HEK293T (cell line): ENCODE measurements around the gene EPB41L2.

Experiments used
- BHLHE40 ChIP-seq: fragments of 450-650 bp; IDR thresholded peaks from 2 replicates; pipeline ENCODE4 v1.6.1; 2016; ENCODE audit warnings: mild to moderate bottlenecking, moderate library complexity, borderline replicate concordance
- FOXA1 ChIP-seq: fragments of 450-650 bp; IDR thresholded peaks from 2 replicates; pipeline ENCODE4 v1.6.1; 2016; ENCODE audit warnings: mild to moderate bottlenecking
- FOXK2 ChIP-seq: fragments of 450-650 bp; IDR thresholded peaks from 2 replicates; pipeline ENCODE4 v1.6.1; 2016; ENCODE audit warnings: mild to moderate bottlenecking
- FOXM1 ChIP-seq: fragments of 450-650 bp; IDR thresholded peaks from 2 replicates; pipeline ENCODE4 v1.6.1; 2017; ENCODE audit warnings: mild to moderate bottlenecking, borderline replicate concordance
- HDGF ChIP-seq: fragments of 450-650 bp; IDR thresholded peaks from 2 replicates; pipeline ENCODE4 v1.6.1; 2017; ENCODE audit warnings: antibody characterized with exemption, borderline replicate concordance
- L3MBTL2 ChIP-seq: fragments of 450-650 bp; conservative IDR thresholded peaks from 2 replicates; pipeline ENCODE4 v1.6.1; 2016; ENCODE audit warnings: mild to moderate bottlenecking
- LEF1 ChIP-seq: fragments of 450-650 bp; IDR thresholded peaks from 2 replicates; pipeline ENCODE4 v1.6.1; 2017; ENCODE audit warnings: mild to moderate bottlenecking, borderline replicate concordance
- NFRKB ChIP-seq: fragments of 450-650 bp; IDR thresholded peaks from 2 replicates; pipeline ENCODE4 v1.6.1; 2016; ENCODE audit warnings: mild to moderate bottlenecking, moderate library complexity
- SP1 ChIP-seq: fragments of 450-650 bp; IDR thresholded peaks from 2 replicates; pipeline ENCODE4 v1.6.1; 2017
- ZNF384 ChIP-seq: fragments of 450-650 bp; IDR thresholded peaks from 2 replicates; pipeline ENCODE4 v1.6.1; 2016
- TF ChIP-seq, protein P1 (sequence below): fragments of 450-650 bp; IDR thresholded peaks from 2 replicates; pipeline ENCODE4 v1.6.1; 2016

DNA sequence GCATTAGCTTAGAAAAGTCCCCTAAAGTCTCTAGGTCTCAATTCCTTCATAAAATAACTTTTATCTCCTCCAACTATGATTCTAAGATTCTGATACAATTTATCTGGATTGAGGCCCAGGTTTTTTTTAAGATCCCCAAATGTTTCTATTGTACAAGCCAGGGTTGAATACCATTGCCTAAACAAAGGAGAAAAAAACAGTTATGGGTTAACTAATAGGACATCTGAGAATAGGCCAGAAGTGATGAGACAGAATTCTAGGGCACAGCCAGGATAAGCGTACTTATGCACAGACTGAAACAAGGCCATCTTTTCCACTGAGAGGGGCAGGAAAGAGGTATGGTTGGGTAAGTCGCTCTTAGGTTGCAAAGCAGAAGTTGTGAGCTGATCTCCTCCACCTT is 26.4 kb downstream of the EPB41L2 start:
- TF ChIP-seq FOXA1, result no peak
- no peak for TF ChIP-seq LEF1
- TF ChIP-seq FOXK2, result no peak
- no peak for TF ChIP-seq NFRKB
- no peak for TF ChIP-seq HDGF
- no peak for TF ChIP-seq L3MBTL2
- no peak for TF ChIP-seq SP1
- no peak for TF ChIP-seq FOXM1
- TF ChIP-seq ZNF384, result no peak
- TF ChIP-seq, protein P1, sequence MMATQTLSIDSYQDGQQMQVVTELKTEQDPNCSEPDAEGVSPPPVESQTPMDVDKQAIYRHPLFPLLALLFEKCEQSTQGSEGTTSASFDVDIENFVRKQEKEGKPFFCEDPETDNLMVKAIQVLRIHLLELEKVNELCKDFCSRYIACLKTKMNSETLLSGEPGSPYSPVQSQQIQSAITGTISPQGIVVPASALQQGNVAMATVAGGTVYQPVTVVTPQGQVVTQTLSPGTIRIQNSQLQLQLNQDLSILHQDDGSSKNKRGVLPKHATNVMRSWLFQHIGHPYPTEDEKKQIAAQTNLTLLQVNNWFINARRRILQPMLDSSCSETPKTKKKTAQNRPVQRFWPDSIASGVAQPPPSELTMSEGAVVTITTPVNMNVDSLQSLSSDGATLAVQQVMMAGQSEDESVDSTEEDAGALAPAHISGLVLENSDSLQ, result no peak
- no peak for TF ChIP-seq BHLHE40
